Medulla oblongata (tissue), 1 donor: ENCODE measurements around the gene KCTD19.
"Not testable (repeated sequence)": the region's sequence is repeated elsewhere in the genome, so short reads cannot be mapped to it uniquely, and the experiment has no call there.

Source experiments
- DNase-seq: peaks from one replicate; pipeline ENCODE4 v3.0.0-alpha.2; 2015; ENCODE audit errors: extremely low spot score

The KCTD19 gene

DNA sequence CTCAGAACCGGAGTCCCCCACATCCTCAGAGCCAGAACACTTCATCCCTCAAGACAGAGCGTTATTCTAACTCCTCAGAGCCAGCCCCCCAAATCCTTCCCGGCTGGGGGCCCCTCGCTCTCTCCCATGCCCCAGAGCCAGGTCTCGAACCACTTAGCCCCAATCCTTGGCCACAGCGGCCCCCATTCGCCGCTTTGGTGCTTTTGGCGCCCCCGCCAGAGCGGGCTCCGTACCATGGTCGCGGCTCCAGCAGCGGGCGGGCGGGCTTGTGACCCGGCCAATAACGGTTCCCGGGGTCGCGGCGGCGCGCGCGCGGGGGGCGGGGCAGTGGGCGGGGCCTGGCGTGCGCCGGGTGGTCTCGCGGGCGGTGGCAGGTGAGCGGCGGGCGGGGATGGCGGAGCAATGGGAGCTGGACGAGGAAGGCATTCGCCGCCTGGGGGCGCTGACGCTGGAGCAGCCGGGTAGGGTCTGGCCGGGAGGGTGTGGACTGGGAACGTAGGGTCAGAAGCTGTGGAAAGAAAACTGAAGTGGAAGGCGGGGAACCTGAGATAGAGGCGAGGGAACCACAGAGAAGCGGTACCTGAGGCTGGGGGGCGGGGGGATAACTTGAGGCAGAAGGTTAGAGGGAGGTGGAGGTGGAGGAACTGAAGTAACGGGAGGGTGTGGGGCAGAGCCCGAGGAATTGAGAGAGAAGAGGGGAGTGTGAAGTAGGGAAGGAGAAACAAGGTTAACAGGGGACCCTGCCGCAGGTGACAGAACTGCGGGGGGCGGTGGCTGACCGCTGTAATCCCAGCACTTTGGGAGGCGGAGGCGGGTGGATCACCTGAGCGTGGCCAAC, at the start of gene KCTD19, which contains the start of gene LRRC36:
TSS of gene KCTD19 (minus strand) at position 270 of the 838 bp plus-strand sequence. CDS start at position 236, 34 bp downstream.
TSS of gene LRRC36 (plus strand) at position 344 of the 838 bp plus-strand sequence. CDS start at position 392, 48 bp downstream.
- peak; percentile 24 for DNase-seq

DNA sequence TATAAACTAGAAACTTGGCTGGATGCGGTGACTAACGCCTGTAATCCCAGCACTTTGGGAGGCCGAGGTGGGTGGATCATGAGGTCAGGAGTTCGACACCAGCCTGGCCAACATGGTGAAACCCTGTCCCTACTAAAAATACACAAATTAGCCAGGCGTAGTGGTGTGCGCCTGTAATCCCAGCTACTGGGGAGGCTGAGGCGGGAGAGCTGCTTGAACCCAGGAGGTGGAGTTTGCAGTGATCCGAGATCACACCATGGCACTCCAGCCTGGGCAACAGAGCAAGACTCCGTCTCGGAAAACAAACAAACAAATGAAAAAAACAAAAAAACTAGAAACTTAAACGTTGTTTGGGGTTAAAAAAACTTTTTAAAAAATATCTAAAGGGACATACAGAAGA, 49.5 kb upstream of the KCTD19 start:
- DNase-seq = not testable (repeated sequence)

DNA sequence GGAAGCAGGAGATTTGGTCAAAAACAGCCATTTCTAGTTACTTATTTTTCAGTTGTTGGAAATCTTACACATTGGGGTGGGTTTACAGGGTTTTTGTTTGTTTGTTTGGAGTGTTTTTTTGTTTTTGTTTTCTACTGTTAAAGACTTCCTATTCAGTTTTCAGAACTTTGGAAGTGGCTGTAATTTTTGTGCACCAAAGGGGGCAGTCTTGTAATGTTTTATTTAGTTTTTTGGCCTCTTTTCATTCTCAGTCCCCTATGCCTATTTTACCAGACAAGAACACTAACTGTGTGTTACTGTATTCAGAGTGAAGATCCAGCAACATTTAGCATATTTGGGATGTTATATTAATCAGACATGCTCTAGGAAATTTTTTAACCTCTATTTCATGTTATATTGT, 46.1 kb upstream of the KCTD19 start:
- peak; percentile 76 for DNase-seq

DNA sequence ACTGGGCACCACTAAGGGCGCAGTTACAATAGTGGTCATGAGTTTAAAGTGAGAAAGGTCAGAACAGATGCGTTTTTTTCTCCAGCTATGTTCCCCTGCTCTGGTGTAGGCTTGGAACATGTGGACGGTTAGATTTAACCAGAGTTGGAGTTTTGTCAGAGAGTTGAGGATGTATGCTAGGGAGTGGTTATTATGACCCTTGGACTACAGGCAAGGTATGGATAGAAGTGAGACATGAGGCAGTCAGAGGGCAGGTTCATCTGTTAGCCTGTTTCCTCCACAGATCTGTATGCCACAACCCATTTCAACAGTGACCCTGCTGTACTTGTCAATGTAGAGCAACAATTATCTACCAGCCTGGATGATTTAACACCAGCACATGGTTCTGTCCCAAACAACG, 44.1 kb upstream of the KCTD19 start:
- no peak for DNase-seq

DNA sequence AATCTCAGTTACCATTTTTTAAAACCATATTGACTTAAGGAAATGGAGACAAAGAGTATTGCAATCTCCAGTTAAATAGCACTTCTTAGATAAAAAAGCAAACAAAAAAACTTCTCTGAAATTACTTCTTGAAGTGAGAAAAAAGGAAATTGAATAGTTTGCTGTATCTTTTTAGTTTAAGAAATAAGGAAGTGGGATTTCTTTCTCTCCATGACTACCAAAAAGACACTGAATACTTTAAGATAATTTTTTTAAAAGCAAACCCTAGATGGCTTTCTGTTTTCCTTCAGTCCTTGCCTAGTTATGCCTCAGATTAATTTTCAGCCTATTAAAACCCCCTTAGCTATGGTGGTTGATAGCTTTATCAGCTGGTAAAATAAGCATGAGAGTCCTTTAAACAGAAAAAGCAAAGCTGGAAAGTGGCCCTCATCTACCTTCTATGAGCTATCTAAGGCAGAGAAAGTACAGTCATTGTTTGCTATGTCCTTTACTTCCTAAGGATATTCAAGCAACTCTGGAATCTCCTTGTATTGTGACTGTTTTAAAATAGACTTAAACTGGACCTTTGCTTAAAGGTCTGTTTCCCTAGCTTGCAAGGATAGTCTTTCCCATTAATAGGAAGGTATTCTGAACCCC, 38.2 kb upstream of the KCTD19 start:
- peak; percentile 23 for DNase-seq

DNA sequence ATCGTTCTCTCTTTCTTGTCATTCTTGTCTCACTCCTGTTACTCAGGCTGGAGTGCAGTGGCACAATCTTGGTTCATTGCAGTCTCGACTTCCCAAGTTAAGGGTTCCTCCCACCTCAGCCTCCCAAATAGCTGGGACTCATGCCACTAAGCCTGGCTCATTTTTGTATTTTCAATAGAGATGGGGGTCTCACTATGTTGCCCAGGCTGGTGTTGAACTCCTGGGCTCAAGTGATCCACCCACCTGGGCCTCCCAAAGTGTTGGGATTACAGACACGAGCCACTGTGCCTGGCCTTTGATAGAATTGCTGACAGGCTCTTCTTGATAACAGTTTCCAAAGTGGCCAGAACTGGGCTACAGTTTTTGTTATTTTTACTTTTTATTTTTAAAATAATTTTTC, 34.5 kb upstream of the KCTD19 start:
- no peak for DNase-seq

DNA sequence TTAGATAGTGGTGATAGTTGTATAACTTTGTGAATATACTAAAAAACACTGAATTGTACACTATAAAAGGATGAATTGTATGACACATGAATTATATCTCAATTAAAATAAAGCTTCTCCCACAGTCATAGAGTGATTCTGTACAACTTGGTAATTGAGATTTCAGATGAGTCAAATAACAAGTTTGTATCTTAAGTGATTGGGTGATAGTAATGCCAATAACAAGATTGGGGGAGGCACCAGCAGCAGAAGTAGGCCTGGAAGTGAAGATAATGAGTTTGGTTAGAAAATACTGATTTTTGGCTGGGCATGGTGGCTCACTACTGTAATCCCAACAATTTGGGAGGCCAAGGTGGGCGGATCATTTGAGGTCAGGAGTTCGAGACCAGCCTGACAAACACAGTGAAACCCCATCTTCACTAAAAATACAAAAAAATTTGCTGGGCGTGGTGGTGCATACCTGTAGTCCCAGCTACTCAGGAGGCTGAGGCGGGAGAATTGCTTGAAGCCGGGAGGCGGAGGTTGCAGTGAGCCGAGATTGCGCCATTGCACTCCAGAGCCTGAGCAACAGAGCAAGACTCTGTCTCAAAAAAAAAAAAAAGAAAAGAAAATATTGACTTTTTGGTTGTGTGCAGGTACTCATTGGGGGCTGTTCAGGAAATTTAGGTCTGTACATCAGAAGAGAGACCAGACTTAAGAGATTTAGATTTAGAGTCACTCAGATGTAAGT, 33.2 kb upstream of the KCTD19 start:
- DNase-seq = not testable (repeated sequence)

DNA sequence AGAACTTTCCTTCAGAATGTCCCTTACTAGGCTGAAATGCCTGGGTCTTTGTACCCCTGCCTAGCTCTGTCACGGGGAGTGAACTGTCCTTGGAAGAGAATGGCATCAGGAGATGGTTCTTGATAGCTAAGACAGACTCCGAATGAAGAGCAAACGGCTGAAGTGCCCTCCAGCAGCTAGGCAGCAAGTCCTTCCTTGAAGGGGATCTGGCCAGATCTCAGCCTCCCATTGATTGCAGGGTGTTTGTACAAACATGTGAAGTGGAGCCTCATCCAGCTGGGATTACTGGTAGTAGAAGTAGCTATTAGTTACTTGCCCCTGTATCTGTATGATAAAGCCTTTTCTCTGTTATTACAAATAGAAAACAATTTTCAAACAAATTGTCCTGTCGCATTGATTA, 31.0 kb upstream of the KCTD19 start:
- no peak for DNase-seq

DNA sequence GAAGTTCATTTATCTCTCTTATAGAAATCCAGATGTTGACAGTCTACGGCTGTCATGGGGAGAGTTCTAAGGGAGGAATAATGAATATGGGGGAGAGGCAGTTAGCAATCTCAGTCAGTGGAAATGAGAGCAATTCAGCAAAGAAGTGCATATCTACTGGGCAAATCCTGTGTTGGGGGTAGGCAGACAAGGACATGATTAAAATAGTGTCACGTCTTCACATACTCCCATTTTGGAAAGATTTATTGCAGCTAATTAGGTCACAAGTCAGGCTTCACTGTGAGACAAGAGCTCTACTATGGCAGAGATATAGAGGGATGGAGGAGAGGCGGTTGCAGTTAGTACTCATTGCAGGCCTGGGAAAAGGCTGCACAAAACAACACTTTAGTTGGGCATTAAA, 29.9 kb upstream of the KCTD19 start:
- DNase-seq = peak; percentile 25

DNA sequence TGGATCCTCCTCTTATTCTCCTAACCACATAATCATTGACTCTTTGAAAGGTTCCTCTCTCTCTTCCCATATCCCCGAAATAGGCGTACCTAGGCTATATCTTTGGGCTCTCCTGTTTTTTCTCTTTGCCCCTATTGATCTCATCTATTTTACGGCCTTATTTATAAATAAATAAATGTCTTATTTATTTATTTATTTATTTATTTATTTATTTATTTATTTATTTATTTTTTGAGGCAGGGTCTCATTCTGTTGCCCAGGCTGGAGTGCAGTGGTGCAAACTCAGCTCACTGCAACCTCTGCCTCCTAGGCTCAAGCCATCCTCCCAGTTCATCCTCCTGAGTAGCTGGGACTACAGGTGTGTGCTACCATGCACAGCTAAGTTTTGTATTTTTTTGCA, 25.9 kb upstream of the KCTD19 start:
- DNase-seq = not testable (repeated sequence)

DNA sequence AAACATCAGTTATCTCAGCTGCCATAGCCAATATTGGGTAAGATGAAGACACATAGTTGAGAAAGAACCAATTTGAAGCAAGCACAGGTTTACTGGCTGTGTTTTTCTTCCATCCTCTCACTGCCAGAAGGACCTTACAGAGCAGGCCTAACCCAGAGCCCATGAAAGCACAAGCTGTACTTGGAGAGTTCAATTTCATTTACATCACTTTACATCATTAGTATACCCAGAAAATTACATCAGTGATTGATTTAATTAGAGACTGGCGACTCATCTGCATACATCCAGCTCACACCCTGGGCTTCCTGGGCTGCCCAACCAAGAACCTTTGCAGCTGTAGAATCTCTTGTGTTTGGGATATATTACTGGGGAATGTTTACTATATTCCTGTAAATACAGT, 23.8 kb upstream of the KCTD19 start:
- no peak for DNase-seq

DNA sequence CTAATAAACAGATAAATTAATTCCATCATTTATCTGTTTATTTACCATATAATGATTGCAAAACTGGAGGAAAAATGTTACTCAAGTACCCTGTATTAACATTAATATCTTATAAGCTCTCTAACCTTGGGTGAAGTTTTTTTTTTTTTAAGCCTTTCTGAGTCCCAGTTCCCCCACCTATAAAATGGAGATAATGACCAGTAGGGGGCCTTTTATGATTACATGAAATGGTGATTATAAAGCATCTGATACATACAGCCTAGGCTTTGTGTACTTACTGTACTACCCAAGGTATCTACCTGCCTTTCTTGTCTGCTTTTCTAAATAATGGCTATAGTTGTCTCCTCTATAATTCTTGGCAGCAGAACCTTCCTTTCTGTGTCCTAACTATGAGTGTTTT, 22.6 kb upstream of the KCTD19 start:
- peak; percentile 32 for DNase-seq

DNA sequence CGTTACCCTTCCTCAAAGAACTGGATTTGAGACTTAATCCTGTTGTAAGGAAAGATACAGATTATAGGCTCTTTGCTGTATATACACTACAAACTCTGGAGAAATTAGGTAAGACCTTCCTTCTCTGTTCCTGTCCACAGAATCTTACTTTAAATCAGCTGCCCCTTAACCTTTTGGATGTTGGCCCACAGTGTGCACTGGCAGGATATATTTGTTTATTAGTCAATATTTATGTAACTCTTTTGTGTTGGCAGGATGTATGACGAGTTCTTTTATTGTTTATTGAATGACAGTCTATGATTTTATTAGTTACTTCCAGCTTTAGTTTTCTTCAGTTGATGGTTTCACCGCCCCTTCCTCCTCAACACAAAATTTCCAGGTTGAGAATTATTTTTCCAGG, 19.8 kb upstream of the KCTD19 start:
- DNase-seq = no peak

DNA sequence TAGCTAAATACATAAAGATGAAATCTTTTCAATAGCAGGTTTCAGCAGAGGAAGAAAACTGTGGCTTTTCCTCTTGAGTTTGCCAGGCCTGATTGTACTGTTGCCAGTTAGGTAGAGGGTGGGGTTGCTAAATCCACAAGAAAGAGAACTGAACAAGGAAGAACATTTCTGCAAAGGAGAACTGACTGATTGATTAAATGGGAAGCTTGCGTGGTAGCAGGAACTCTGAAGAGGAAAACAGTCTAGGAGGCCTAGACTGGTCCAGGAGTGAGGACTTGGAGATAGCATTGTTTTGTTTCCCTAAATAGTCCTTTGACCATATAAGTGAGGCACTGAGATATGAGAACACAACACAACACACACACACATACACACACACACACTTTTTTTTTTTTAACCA, 18.9 kb upstream of the KCTD19 start:
- DNase-seq = no peak

DNA sequence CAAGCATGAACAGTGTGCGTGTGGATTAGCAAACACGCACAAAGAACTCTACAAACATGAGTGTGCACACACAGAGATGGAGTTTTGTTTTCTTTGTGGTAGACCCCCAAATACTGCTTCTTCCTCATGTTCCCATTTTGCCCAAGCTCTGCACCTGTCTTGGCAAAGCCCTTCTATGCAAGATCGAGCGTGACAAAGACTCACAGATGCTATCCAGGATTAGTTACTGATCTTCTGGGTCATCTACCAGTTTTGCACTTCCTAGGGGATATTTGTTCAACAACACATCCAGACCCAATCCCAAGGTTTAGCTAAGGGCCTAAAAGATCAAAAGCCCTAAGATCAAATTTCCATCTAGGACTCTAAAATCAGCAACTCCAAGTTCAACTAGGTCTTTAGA, 16.1 kb upstream of the KCTD19 start:
- no peak for DNase-seq

DNA sequence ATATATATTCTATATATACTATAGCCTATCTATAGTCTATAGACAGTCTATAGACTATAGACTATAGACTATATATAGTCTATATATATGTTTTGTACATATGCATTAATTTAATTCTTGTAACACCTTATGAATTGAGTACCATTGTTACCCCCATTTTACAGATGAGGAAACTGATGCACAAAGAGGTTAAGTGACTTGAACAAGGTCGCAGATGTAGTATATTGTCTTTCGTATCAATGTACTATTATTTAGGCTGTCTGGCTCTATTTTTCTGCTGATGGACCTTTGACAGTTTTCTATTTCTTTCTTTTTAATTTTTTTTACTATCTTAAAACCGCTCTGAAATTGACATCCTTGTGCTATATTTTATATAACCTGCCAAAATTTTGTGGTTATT, 14.7 kb upstream of the KCTD19 start:
- no peak for DNase-seq

DNA sequence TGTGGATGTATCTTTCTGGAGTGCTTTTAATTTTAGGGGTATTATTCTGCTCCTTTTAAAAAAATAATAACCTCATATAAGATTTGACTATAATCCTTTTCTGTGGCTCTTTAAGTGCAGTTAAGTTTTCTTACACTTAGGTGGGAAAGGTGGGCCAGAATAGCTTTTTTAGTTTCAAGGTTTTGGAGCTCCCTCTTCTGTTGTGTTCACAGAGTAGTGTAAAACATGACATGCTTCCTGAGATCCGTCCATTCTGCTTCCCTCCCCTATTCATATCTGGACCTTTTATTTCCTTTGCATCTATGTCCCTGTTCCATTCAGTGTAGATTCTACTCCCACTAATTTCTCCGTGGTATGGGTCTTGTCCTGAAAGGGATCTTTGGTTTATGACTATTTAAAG, 12.9 kb upstream of the KCTD19 start:
- no peak for DNase-seq

DNA sequence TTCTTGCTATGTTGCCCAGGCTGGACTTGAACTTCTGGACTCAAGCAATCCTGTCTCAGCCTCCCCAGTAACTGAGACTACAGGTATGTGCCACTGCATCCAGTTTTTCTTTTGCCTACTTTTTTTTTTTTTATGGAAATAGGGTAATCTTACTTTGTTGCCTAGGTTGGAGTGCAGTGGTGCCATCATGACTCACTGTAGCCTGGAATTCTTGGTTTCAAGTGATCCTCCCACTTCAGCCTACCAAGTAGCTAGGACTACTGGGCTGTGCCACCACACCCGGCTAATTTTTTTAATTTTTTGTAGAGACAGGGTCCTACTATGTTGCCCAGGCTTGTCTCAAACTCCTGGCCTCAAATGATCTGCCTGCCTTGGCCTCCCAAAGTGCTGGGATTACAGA, 10.1 kb upstream of the KCTD19 start:
- no peak for DNase-seq

DNA sequence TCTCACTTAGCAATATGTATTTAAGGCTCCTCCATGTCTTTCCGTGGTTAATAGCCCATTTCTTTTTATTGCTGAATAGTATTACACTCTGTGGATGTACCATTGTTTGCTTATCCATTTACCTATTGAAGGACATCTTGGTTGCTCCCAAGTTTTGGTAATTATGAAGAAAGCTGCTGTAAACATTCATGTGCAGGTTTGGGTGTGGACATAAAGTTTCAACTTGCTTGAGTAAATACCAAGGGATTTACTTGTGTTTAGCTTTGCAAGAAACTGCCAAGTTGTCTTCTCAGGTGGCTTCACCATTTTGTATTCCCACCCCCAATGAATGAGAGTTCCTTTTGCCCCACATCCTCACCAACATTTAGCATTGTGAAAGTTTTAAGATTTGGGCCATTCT, 9.6 kb upstream of the KCTD19 start:
- no peak for DNase-seq

DNA sequence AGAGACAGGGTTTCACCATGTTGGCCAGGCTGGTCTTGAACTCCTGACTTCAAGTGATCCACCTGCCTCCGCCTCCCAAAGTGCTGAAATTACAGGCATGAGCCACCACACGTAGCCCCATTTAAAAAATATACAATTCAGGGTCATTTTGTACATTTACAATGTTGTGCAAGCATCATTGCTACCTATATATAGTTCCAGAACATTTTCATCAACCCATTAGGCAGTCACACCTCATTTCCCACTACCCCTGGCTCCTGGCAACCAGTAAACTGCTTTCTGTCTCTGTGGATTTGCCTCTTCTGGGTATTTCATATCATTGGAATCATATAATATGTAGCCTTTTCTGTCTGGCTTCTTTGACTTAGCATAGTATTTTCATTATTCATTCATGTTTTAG, 6.8 kb upstream of the KCTD19 start:
- no peak for DNase-seq

DNA sequence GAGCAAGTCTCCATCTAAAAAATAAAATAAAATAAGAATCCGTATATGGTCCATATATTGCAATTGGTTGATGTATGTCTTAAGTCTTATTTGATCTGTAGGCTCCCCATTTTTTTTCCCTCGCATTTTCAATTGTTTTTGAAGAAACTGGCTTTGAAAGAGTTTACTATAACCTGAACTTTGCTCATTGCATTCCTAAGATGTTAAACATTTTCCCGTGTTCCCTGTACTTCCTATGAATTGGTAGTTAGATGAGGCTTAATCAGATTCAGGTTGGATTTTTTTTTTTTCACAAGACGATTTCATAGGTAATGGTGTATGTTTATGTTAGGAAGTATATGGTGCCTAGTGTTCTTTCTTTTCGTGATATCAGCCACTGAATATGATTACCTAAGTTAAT, 3.4 kb upstream of the KCTD19 start:
- no peak for DNase-seq

DNA sequence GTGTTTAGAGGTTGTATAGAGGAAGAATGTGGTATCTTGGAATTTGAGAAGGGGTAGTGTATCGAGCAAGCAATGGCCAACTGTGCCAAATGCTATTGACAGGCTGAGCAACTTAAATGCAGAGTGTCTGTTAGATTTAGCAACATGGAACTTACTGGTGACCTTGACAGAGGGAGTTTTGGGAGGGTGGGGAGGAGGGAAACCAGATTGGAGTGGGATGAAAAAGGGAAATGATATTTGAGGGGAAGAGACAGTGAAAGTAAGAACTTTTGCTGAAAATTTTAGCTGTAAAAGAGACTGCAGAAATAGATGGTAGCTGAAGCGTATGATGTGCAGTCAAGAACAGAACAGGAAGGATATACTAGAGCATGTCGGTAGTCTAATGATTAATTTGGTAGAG, 1.2 kb upstream of the KCTD19 start:
- DNase-seq = no peak

DNA sequence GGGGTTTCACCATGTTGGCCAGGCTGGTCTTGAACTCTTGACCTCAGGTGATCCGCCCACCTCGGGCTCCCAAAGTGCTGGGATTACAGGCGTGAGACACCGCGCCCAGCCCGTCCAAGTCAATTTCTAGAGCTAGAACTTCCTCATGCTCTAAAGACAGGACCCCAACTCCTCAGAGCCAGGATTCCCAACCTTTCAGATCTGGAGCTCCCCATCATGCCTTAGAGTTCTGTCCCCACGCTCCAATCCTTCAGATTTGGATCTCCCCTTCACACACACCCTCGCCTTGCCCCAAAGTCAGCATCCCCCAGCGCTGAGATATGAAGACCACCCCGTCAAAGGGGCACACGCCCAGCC, 448 bp downstream of the KCTD19 start:
- no peak for DNase-seq
